ENCODE measurements around the gene FMNL3. TPM values are rescaled to one million over a fixed set of nuclear protein-coding genes. Genes with fewer than 3 reads are reported as not detected.

The FMNL3 gene
- total and polyA plus RNA-seq, 2 of the 13 experiments (the other 11 are each of a cell fraction or from before 2014, with no cell fraction given), result 0.44 to 1.1 TPM

DNA sequence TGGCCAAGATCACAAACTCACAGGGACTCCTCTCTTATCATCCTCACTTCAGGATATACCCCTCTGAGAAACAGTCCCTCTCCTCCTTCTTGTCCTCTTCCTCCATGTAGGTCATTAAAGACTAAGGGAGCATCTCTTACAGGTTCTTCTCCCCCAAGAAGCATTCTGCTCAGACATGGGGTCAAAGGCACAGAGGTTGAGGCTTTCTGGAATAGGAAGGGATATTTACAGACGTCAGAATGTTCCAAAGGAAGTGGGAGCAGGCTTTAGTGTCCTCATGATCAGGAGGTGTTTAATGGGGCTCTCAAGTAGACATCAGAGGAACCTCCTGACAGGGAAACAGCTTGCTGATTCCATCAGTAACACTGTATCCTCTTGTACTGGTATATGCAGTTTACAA lies 47.5 kb downstream of the FMNL3 start:
- Histone ChIP-seq H2AFZ (ENCODE audit: low read length) (no peak overlapping the region), H3K9ac (ENCODE audit: insufficient read depth, low read depth, low read length) (no peak overlapping the region), H3K79me2 (ENCODE audit: insufficient read depth, low read length) (no peaks in the 10 kb centered on the region), H3K9me3 (ENCODE audit: low read length) (no peaks in the 10 kb centered on the region), H4K20me1 (ENCODE audit: insufficient read depth, low read length) (no peaks in the 10 kb centered on the region), H3K4me2 (ENCODE audit: low read depth, low read length) (no peak overlapping the region), H3K27me3 (ENCODE audit: control insufficient read depth in 1 of 2, insufficient read depth in 2 of 2, low read length in 2 of 2) (peaks cover 0 to 4% of the 10 kb centered on the region in 2 experiments; a peak in 2 of 5 replicates), H3K27ac (ENCODE audit: extremely low read length, insufficient read depth, low read length) (no peak overlapping the region), H3K36me3 (replicated peaks in 1 of 2; ENCODE audit: control insufficient read depth in 1 of 2, insufficient read depth in 2 of 2, low read length in 2 of 2) (no peaks in the 10 kb centered on the region), H3K4me1 (ENCODE audit: insufficient read depth, low read length) (peaks cover 15% of the 10 kb centered on the region), H3K4me3 (replicated peaks in 1 of 3; ENCODE audit: insufficient read depth in 1 of 3, low read depth in 2 of 3, low read length in 3 of 3) (no peak overlapping the region)
- no peak for ATAC-seq
- no peak for DNase-seq (ENCODE audit: low spot score)
- POLR2A ChIA-PET, result no interaction called here
- no peak for FAIRE-seq
- intact Hi-C loops (cut with micrococcal nuclease; ENCODE audit: unreplicated experiment) (no loop called here), in situ Hi-C loops (cut with HindIII; ENCODE audit: extremely low pct_ligation_motif_present, low pct_unique_long_range_greater_than_20kb) (no loop called here)
- WGBS (ENCODE audit: low lambda C conversion rate), result 36% methylated on average over 1 of the region's 1 CpG
- TF ChIP-seq EZH2 (conservative IDR thresholded peaks at IDR 0.05; ENCODE audit: low read depth, low read length) (no peak), ZNF598 (CRISPR knock-in tag; IDR thresholded peaks at IDR 0.05; ENCODE audit: borderline replicate concordance) (no peak), FOSL1 (CRISPR knock-in tag; IDR thresholded peaks at IDR 0.05; ENCODE audit: borderline replicate concordance) (no peak), ZNF12 (CRISPR knock-in tag; IDR thresholded peaks at IDR 0.05) (no peak), FOXA1 (IDR thresholded peaks at IDR 0.05) (no peak), FOXA1 (CRISPR knock-in tag; IDR thresholded peaks at IDR 0.05) (no peak), JUND (CRISPR knock-in tag; IDR thresholded peaks at IDR 0.05) (no peak), ZNF546 (CRISPR knock-in tag; conservative IDR thresholded peaks at IDR 0.05) (no peak), NFKBIZ (CRISPR knock-in tag; IDR thresholded peaks at IDR 0.05) (no peak), CCDC6 (CRISPR knock-in tag; IDR thresholded peaks at IDR 0.05) (no peak)
- TF ChIP-seq, protein P1, sequence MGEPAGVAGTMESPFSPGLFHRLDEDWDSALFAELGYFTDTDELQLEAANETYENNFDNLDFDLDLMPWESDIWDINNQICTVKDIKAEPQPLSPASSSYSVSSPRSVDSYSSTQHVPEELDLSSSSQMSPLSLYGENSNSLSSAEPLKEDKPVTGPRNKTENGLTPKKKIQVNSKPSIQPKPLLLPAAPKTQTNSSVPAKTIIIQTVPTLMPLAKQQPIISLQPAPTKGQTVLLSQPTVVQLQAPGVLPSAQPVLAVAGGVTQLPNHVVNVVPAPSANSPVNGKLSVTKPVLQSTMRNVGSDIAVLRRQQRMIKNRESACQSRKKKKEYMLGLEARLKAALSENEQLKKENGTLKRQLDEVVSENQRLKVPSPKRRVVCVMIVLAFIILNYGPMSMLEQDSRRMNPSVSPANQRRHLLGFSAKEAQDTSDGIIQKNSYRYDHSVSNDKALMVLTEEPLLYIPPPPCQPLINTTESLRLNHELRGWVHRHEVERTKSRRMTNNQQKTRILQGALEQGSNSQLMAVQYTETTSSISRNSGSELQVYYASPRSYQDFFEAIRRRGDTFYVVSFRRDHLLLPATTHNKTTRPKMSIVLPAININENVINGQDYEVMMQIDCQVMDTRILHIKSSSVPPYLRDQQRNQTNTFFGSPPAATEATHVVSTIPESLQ (CRISPR knock-in tag; conservative IDR thresholded peaks at IDR 0.05), result no peak
- TF ChIP-seq, protein P2, sequence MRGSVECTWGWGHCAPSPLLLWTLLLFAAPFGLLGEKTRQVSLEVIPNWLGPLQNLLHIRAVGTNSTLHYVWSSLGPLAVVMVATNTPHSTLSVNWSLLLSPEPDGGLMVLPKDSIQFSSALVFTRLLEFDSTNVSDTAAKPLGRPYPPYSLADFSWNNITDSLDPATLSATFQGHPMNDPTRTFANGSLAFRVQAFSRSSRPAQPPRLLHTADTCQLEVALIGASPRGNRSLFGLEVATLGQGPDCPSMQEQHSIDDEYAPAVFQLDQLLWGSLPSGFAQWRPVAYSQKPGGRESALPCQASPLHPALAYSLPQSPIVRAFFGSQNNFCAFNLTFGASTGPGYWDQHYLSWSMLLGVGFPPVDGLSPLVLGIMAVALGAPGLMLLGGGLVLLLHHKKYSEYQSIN (CRISPR knock-in tag; IDR thresholded peaks at IDR 0.05; ENCODE audit: borderline replicate concordance), result no peak
- no TSS peak for BruUV-seq (replicated peaks)
- CTCF ChIA-PET (ENCODE audit: low intra/inter-chr PET ratio, low total read pairs), result no interaction called here
